Neural cell (in vitro differentiated cells): ENCODE data around the gene CEACAM7. TPM values are rescaled to one million over a fixed set of nuclear protein-coding genes. Genes with fewer than 3 reads are reported as not detected.
"Not testable (repeated sequence)": the region's sequence is repeated elsewhere in the genome, so short reads cannot be mapped to it uniquely, and the experiment has no call there.

ENCODE experiments used
- H2AFZ ChIP-seq: fragments of 200-600, 300-800 bp; sonication (generic), shearing (Covaris generic); 2 replicates; pipeline ENCODE4 v1.6.0; 2014; ENCODE audit warnings: low read depth, mild to moderate bottlenecking, antibody characterized with exemption, low read length, moderate library complexity
- H3F3A ChIP-seq: fragments of 200-600 bp; shearing (Covaris generic); 2 replicates; pipeline ENCODE4 v1.6.1; 2016; ENCODE audit warnings: mild to moderate bottlenecking, moderate library complexity, mixed read lengths, antibody characterized with exemption, low read length; ENCODE audit not compliant: insufficient read depth, poor library complexity, severe bottlenecking
- H3K27ac ChIP-seq: fragments of 200-600, 300-800 bp; sonication (generic), shearing (Covaris generic); 2 replicates; pipeline ENCODE4 v1.5.1; 2014; ENCODE audit warnings: mild to moderate bottlenecking, low read length, moderate library complexity
- H3K27me3 ChIP-seq: fragments of 300-800, 200-600 bp; sonication (generic), shearing (Covaris generic); 2 replicates; pipeline ENCODE4 v1.6.0; 2014; ENCODE audit warnings: mild to moderate bottlenecking, low read depth, low read length, moderate library complexity; ENCODE audit not compliant: insufficient read depth
- H3K36me3 ChIP-seq: fragments of 300-800, 200-600 bp; sonication (generic), shearing (Covaris generic); 2 replicates; pipeline ENCODE4 v1.5.1; 2014; ENCODE audit warnings: mild to moderate bottlenecking, antibody characterized with exemption, low read length, moderate library complexity; ENCODE audit not compliant: insufficient read depth
- H3K4me2 ChIP-seq: fragments of 300-800, 200-600 bp; sonication (generic), shearing (Covaris generic); 2 replicates; pipeline ENCODE4 v1.6.0; 2014; ENCODE audit warnings: mild to moderate bottlenecking, low read length
- H3K4me3 ChIP-seq: fragments of 300-800, 200-600 bp; sonication (generic), shearing (Covaris generic); 2 replicates; pipeline ENCODE4 v1.5.1; 2014; ENCODE audit warnings: mild to moderate bottlenecking, low read length, moderate library complexity
- H3K79me2 ChIP-seq: fragments of 200-600 bp; shearing (Covaris generic); replicated peaks from 2 replicates; pipeline ENCODE4 v1.6.0; 2014; ENCODE audit warnings: mild to moderate bottlenecking, low read length, moderate library complexity; ENCODE audit not compliant: insufficient read depth
- H3K9ac ChIP-seq: fragments of 300-800, 200-600 bp; sonication (generic), shearing (Covaris generic); 2 replicates; pipeline ENCODE4 v1.6.1; 2016; ENCODE audit warnings: mild to moderate bottlenecking, low read length, mixed read lengths
- H3K9me2 ChIP-seq: fragments of 200-600 bp; shearing (Covaris generic); 2 replicates; pipeline ENCODE4 v1.6.1; 2016; ENCODE audit warnings: mild to moderate bottlenecking, low read length, mixed read lengths; ENCODE audit not compliant: insufficient read depth
- H3K9me3 ChIP-seq: fragments of 200-600, 300-800 bp; sonication (generic), shearing (Covaris generic); 2 replicates; pipeline ENCODE4 v1.6.1; 2016; ENCODE audit warnings: mild to moderate bottlenecking, mixed run types, low read length, moderate library complexity, mixed read lengths
- H4K20me1 ChIP-seq: fragments of 200-600 bp; shearing (Covaris generic); 2 replicates; pipeline ENCODE4 v1.6.1; 2016; ENCODE audit warnings: mild to moderate bottlenecking, mixed run types; ENCODE audit not compliant: insufficient read depth
- EP300 ChIP-seq: fragments of 450-650 bp; conservative IDR thresholded peaks from 2 replicates; pipeline ENCODE4 v1.6.1; 2014; ENCODE audit warnings: antibody characterized with exemption, mild to moderate bottlenecking, moderate library complexity; ENCODE audit not compliant: poor library complexity, severe bottlenecking
- EZH2 ChIP-seq: fragments of 200-600, 300-800 bp; shearing (Covaris generic), sonication (generic); IDR thresholded peaks from 2 replicates; pipeline ENCODE4 v1.6.1; 2014; ENCODE audit warnings: antibody characterized with exemption, low read length, borderline replicate concordance, mild to moderate bottlenecking; ENCODE audit not compliant: insufficient read depth, poor library complexity, severe bottlenecking
- MXI1 ChIP-seq: fragments of 450-650 bp; conservative IDR thresholded peaks from 2 replicates; pipeline ENCODE4 v1.6.1; 2014; ENCODE audit warnings: antibody characterized with exemption, mild to moderate bottlenecking; ENCODE audit not compliant: poor library complexity, severe bottlenecking
- POLR2AphosphoS5 ChIP-seq: IDR thresholded peaks from 2 replicates; pipeline ENCODE4 v1.6.1; 2012
- RAD21 ChIP-seq: fragments of 450-650 bp; conservative IDR thresholded peaks from 2 replicates; pipeline ENCODE4 v1.6.1; 2014; ENCODE audit warnings: antibody characterized with exemption, mild to moderate bottlenecking, moderate library complexity
- SMC3 ChIP-seq: fragments of 450-650 bp; conservative IDR thresholded peaks from 2 replicates; pipeline ENCODE4 v1.6.1; 2014; ENCODE audit warnings: antibody characterized with exemption, mild to moderate bottlenecking, moderate library complexity; ENCODE audit not compliant: poor library complexity
- TAF1 ChIP-seq: IDR thresholded peaks from 2 replicates; pipeline ENCODE4 v1.6.1; 2012; ENCODE audit warnings: low read depth
- polyA plus RNA-seq: library from polyadenylated mRNA; depleted of rRNA; stranded (reverse); fragments of >200 nt; gene quantifications from 2 replicates; pipeline ENCODE4 v1.2.3, GENCODE V29; 2014
- TF ChIP-seq, protein P1 (sequence below): fragments of 450-650 bp; IDR thresholded peaks from 2 replicates; pipeline ENCODE4 v1.5.1; 2014; ENCODE audit warnings: antibody characterized with exemption, mild to moderate bottlenecking, moderate library complexity; ENCODE audit not compliant: poor library complexity, severe bottlenecking
- TF ChIP-seq, protein P2 (sequence below): IDR thresholded peaks from 2 replicates; pipeline ENCODE4 v1.6.1; 2012; ENCODE audit warnings: borderline replicate concordance

CEACAM7 gene
- polyA plus RNA-seq, 1 donor from 2014 or later, result not detected

DNA sequence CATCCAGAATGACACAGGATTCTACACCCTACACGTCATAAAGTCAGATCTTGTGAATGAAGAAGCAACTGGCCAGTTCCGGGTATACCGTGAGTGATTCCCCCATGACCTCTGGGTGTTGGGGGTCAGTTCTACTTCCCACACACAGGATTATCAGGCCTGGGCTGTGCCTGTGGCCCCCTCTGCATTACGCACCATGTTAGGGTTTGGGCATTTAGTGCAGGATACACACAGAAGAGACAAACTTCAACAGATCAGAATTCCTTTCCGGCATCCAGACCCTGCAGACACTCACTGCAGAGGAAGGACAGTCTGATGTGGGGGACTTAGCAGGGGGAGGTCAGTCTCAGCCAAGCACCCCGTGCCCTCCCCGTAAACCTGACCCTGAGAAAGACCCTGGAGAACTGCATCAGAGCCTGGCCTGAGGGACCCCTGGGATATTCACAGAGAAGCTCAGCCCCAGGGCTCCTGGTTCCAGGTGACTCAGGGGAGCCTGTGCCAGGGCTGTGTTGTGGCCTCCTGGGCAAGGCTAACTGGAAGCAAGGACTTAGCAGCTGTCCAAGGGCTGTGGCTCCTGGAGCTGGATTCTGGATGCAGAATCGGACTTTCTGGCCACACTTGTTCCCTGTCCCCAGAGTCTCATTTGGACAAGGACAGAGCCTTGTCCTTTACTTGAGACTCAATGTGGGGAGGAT lies 22.0 kb upstream of the CEACAM7 start:
- Histone ChIP-seq H4K20me1 (no peaks in the 10 kb centered on the region), H3K36me3 (no peaks in the 10 kb centered on the region), H3K9me2 (no peaks in the 10 kb centered on the region), H3K4me3 (no peak overlapping the region), H3K27me3 (no peaks in the 10 kb centered on the region), H3K27ac (no peak overlapping the region), H3K9ac (no peak overlapping the region), H3K9me3 (no peaks in the 10 kb centered on the region), H3K4me2 (no peak overlapping the region), H2AFZ (no peak overlapping the region), H3F3A (no peaks in the 10 kb centered on the region), H3K79me2 (no peaks in the 10 kb centered on the region)
- TF ChIP-seq TAF1 (no peak), SMC3 (no peak), EP300 (no peak), POLR2AphosphoS5 (no peak), MXI1 (no peak)

DNA sequence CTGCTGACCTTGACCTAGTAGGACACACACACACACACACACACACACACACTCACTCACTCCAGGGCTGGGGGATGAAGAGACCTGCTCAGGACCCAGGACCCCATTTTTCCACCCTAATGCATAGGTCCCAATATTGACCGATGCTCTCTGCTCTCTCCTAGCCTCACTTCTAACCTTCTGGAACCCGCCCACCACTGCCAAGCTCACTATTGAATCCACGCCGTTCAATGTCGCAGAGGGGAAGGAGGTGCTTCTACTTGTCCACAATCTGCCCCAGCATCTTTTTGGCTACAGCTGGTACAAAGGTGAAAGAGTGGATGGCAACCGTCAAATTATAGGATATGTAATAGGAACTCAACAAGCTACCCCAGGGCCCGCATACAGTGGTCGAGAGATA lies 21.4 kb upstream of the CEACAM7 start:
- H3K9ac ChIP-seq, H3K4me3 ChIP-seq, H3K79me2 ChIP-seq, H3K9me2 ChIP-seq, H3K36me3 ChIP-seq, H3K4me2 ChIP-seq, H2AFZ ChIP-seq, H3K27ac ChIP-seq, H3F3A ChIP-seq, H4K20me1 ChIP-seq, H3K27me3 ChIP-seq, H3K9me3 ChIP-seq: not testable (repeated sequence)

DNA sequence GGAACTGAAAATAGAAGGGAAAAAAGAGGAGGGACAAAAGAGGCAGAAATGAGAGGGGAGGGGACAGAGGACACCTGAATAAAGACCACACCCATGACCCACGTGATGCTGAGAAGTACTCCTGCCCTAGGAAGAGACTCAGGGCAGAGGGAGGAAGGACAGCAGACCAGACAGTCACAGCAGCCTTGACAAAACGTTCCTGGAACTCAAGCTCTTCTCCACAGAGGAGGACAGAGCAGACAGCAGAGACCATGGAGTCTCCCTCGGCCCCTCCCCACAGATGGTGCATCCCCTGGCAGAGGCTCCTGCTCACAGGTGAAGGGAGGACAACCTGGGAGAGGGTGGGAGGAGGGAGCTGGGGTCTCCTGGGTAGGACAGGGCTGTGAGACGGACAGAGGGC lies 20.4 kb upstream of the CEACAM7 start, which contains the start of gene CEACAM5:
CEACAM5 (plus strand) TSS at position 146 of the 400 bp plus-strand sequence; CDS start at position 252, 106 bp downstream.
- H3K27me3 ChIP-seq, result no peaks in the 10 kb centered on the region
- no peaks in the 10 kb centered on the region for H3K79me2 ChIP-seq
- no peak within 1 kb of the TSS for H3K4me2 ChIP-seq
- TF ChIP-seq EP300 (no peak), SMC3 (no peak), RAD21 (no peak), MXI1 (no peak), POLR2AphosphoS5 (no peak), EZH2 (no peak), TAF1 (no peak)
- TF ChIP-seq, protein P1, sequence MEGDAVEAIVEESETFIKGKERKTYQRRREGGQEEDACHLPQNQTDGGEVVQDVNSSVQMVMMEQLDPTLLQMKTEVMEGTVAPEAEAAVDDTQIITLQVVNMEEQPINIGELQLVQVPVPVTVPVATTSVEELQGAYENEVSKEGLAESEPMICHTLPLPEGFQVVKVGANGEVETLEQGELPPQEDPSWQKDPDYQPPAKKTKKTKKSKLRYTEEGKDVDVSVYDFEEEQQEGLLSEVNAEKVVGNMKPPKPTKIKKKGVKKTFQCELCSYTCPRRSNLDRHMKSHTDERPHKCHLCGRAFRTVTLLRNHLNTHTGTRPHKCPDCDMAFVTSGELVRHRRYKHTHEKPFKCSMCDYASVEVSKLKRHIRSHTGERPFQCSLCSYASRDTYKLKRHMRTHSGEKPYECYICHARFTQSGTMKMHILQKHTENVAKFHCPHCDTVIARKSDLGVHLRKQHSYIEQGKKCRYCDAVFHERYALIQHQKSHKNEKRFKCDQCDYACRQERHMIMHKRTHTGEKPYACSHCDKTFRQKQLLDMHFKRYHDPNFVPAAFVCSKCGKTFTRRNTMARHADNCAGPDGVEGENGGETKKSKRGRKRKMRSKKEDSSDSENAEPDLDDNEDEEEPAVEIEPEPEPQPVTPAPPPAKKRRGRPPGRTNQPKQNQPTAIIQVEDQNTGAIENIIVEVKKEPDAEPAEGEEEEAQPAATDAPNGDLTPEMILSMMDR, result no peak
- TF ChIP-seq, protein P2, sequence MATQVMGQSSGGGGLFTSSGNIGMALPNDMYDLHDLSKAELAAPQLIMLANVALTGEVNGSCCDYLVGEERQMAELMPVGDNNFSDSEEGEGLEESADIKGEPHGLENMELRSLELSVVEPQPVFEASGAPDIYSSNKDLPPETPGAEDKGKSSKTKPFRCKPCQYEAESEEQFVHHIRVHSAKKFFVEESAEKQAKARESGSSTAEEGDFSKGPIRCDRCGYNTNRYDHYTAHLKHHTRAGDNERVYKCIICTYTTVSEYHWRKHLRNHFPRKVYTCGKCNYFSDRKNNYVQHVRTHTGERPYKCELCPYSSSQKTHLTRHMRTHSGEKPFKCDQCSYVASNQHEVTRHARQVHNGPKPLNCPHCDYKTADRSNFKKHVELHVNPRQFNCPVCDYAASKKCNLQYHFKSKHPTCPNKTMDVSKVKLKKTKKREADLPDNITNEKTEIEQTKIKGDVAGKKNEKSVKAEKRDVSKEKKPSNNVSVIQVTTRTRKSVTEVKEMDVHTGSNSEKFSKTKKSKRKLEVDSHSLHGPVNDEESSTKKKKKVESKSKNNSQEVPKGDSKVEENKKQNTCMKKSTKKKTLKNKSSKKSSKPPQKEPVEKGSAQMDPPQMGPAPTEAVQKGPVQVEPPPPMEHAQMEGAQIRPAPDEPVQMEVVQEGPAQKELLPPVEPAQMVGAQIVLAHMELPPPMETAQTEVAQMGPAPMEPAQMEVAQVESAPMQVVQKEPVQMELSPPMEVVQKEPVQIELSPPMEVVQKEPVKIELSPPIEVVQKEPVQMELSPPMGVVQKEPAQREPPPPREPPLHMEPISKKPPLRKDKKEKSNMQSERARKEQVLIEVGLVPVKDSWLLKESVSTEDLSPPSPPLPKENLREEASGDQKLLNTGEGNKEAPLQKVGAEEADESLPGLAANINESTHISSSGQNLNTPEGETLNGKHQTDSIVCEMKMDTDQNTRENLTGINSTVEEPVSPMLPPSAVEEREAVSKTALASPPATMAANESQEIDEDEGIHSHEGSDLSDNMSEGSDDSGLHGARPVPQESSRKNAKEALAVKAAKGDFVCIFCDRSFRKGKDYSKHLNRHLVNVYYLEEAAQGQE, result no peak
- no peak within 1 kb of the TSS for H3K27ac ChIP-seq
- no peaks in the 10 kb centered on the region for H4K20me1 ChIP-seq
- H3K9me2 ChIP-seq, result no peaks in the 10 kb centered on the region
- H3F3A ChIP-seq, result no peaks in the 10 kb centered on the region
- H3K36me3 ChIP-seq, result no peaks in the 10 kb centered on the region
- no peak within 1 kb of the TSS for H3K4me3 ChIP-seq
- no peak within 1 kb of the TSS for H2AFZ ChIP-seq
- H3K9me3 ChIP-seq, result no peaks in the 10 kb centered on the region
- no peak within 1 kb of the TSS for H3K9ac ChIP-seq
